SK-N-SH (cell line): ENCODE results near the gene PALLD. TPM values are rescaled to one million over a fixed set of nuclear protein-coding genes. Genes with fewer than 3 reads are reported as not detected.

Experiments used
- CTCF ChIP-seq: fragments of 200-600 bp; sonication (generic); IDR thresholded peaks from 2 replicates; pipeline ENCODE4 v1.6.1; 2017; ENCODE audit warnings: antibody characterized with exemption, mild to moderate bottlenecking, moderate library complexity
- EZH2phosphoT487 ChIP-seq: fragments of 200-600 bp; sonication (generic); IDR thresholded peaks from 2 replicates; pipeline ENCODE4 v1.6.1; 2017; ENCODE audit warnings: low read depth, mixed run types, mild to moderate bottlenecking, antibody characterized with exemption, moderate library complexity, borderline replicate concordance
- FOSL2 ChIP-seq: IDR thresholded peaks from 2 replicates; pipeline ENCODE4 v1.4.0; 2012; ENCODE audit warnings: low read depth, mild to moderate bottlenecking, moderate library complexity, borderline replicate concordance
- IRF3 ChIP-seq: fragments of 150-350 bp; IDR thresholded peaks from 2 replicates; pipeline ENCODE4 v1.6.1; 2016; ENCODE audit warnings: mild to moderate bottlenecking, low read depth, low read length
- MEF2A ChIP-seq: IDR thresholded peaks from 2 replicates; pipeline ENCODE4 v1.4.0; 2012; ENCODE audit warnings: low read depth, borderline replicate concordance
- NFIC ChIP-seq: IDR thresholded peaks from 2 replicates; pipeline ENCODE4 v1.4.0; 2012; ENCODE audit warnings: borderline replicate concordance
- RCOR1 ChIP-seq: fragments of 150-350 bp; IDR thresholded peaks from 2 replicates; pipeline ENCODE4 v1.6.1; 2017; ENCODE audit warnings: antibody characterized with exemption, low read length
- RXRA ChIP-seq: IDR thresholded peaks from 2 replicates; pipeline ENCODE4 v1.4.0; 2012; ENCODE audit warnings: low read depth, mild to moderate bottlenecking, borderline replicate concordance
- SIN3A ChIP-seq: IDR thresholded peaks from 2 replicates; pipeline ENCODE4 v1.6.1; 2012; ENCODE audit warnings: low read depth, mild to moderate bottlenecking, low read length, moderate library complexity, borderline replicate concordance
- TEAD4 ChIP-seq: IDR thresholded peaks from 2 replicates; pipeline ENCODE4 v1.4.0; 2012; ENCODE audit warnings: mild to moderate bottlenecking, borderline replicate concordance; ENCODE audit not compliant: insufficient read depth
- USF1 ChIP-seq: IDR thresholded peaks from 2 replicates; pipeline ENCODE4 v1.4.0; 2012; ENCODE audit warnings: low read depth, borderline replicate concordance
- YY1 ChIP-seq: IDR thresholded peaks from 2 replicates; pipeline ENCODE4 v1.4.0; 2012; ENCODE audit warnings: low read depth, mild to moderate bottlenecking
- ZBTB33 ChIP-seq: IDR thresholded peaks from 2 replicates; pipeline ENCODE4 v1.4.0; 2012; ENCODE audit warnings: low read depth, borderline replicate concordance
- polyA plus RNA-seq, 3 experiments: library from polyadenylated mRNA; depleted of rRNA; stranded (reverse); fragments of >200 nt; gene quantifications; 2 replicates each; pipeline ENCODE4 v1.2.3, GENCODE V29; 2012

The PALLD gene
- polyA plus RNA-seq, 1 of the 3 experiments (the other 2 are of a cell fraction) = 33.0 TPM

DNA sequence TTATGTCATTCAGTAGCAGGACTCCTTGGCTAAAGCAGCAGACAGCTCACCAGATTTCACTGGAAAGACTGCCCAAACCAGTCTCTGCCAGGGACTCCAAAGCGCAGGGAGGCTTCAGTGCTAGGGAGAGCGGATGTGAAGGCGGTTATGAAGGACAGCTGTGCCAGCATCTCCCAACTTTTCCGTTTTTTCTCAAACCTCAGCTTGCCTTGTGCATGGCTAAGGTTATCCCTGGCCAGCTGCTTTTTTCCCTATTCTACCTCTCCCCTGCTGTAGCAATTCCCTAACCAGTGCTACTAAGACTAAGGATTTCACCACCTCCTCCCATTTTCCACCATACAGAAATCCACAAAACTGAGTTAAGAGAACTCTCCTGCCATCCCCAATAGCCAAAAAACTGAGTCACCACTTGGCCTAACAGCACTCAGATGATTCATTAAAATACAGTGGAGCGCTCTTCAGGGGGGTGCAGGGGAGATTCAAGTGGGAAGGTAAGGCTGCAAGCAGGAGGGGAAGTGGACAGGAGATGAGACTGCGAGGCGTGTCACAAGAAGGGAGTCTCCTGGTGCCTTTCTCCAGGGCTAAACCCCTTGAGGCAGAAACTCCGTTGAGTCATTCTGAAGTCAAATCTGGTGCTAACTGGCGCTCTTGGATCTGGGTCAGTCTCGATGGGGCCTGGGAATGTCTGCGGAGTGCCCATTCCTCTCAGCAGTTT, 90.7 kb downstream of the PALLD start (continued):
- TF ChIP-seq RXRA (peak; percentile 81; the same call in 1 of the 2 replicates), NFIC (peak; percentile 96), CTCF (no peak), RCOR1 (no peak), USF1 (no peak), MEF2A (peak; percentile 67; the same call in 1 of the 2 replicates), TEAD4 (peak; percentile 59; the same call in 1 of the 2 replicates), ZBTB33 (0 out of 2 replicates have a peak, but pooled peaks have one; percentile 58), YY1 (no peak; the same call in 1 of the 2 replicates), IRF3 (no peak), FOSL2 (peak; percentile 99), EZH2phosphoT487 (no peak), SIN3A (no peak)
